ENCODE results near the gene MXI1. TPM values are rescaled to one million over a fixed set of nuclear protein-coding genes. Genes with fewer than 3 reads are reported as not detected.
A peak's percentile ranks its signal among the peaks of the same experiment; 100 is the strongest.

Gene MXI1
- total RNA-seq, 1 experiment from 2014 or later, result 25.8 TPM

DNA sequence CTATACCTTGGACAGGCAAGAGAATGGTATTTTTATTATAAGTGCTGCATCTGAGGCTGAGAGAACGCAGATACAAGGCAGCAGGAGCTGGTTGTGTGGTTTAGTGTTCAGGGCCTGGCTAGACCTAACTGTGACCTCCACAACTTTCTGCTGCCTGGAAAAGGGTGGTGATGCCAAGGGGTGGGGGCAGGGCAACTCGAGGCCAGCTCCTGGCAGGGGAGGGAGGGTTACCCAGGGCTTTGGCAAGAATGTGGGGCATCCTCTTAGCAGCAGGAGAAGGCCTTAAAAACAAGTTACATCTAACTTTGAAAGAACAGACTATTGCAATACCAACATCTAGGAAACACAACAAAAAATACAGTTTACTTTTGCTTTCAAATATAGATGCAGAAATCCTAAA lies 13.0 kb downstream of the MXI1 start:
- Histone ChIP-seq H3K9me3 (ENCODE audit: insufficient read depth, low read depth) (no peaks in the 10 kb centered on the region), H3K9me2 (ENCODE audit: insufficient read depth) (no peaks in the 10 kb centered on the region), H3K4me3 (no peak overlapping the region), H3K4me2 (no peak overlapping the region), H2AFZ (no peak overlapping the region), H3K27ac (no peak overlapping the region), H3K4me1 (replicated peaks; ENCODE audit: insufficient read depth) (peaks cover 15% of the 10 kb centered on the region), H3K36me3 (ENCODE audit: low read depth) (no peaks in the 10 kb centered on the region), H4K20me1 (ENCODE audit: insufficient read depth) (no peaks in the 10 kb centered on the region), H3K79me2 (ENCODE audit: low read depth) (no peaks in the 10 kb centered on the region), H3F3A (ENCODE audit: insufficient read depth, low read depth) (peaks cover 3% of the 10 kb centered on the region; the same call in 1 of the 2 replicates), H3K27me3 (ENCODE audit: insufficient read depth, low read depth) (no peaks in the 10 kb centered on the region)
- DNase-seq, result no peak
- ChIA-PET POLR2A (ENCODE audit: unreplicated experiment) (no interaction called here), CTCF (no interaction called here)
- BruUV-seq (replicated peaks), result no TSS peak
- intact Hi-C loops (cut with micrococcal nuclease; ENCODE audit: unreplicated experiment), result no loop called here
- no peak for TF ChIP-seq EZH2 (IDR thresholded peaks at IDR 0.05; ENCODE audit: low read depth)

DNA sequence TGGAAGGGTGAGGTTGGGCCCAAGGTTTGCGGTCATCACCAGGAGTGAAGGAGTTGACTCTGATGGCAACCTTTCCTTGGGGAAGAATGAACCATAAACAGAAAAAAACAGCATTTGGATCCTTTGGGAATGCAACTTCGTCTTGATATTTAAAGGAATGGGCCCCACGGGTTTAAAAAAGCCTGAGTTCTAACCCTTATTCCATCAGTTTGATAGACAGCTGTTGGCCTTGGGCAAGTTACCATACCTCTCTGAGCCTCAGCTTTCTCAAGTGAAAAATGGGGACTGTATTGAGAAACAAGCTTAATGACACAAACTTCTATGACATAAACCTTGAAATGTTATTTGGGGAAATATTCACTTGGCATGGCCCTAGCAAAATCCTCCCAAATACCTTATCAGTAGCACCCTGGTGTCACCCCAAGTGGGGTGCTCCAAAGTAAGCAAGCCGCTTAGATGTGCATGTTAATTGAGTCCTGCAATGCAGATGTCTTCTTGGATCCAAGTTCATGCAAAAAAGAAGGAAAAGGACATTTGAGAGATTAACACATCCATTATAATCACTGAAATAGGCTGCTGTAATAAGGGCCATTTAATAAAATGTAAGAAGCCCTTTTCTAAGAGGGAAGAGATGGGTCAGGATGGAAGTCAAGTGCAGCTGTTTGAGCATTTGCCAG lies 13.8 kb downstream of the MXI1 start:
- Histone ChIP-seq H3K4me1 (replicated peaks; ENCODE audit: insufficient read depth) (peaks cover 15% of the 10 kb centered on the region), H3K79me2 (ENCODE audit: low read depth) (no peaks in the 10 kb centered on the region), H3K27ac (no peak overlapping the region), H3K9me2 (ENCODE audit: insufficient read depth) (no peaks in the 10 kb centered on the region), H2AFZ (peak overlapping the region; percentile 64; the same call in 1 of the 2 replicates), H3K36me3 (ENCODE audit: low read depth) (no peaks in the 10 kb centered on the region), H3K9me3 (ENCODE audit: insufficient read depth, low read depth) (no peaks in the 10 kb centered on the region), H3F3A (ENCODE audit: insufficient read depth, low read depth) (peaks cover 3% of the 10 kb centered on the region; the same call in 1 of the 2 replicates), H3K4me2 (peak overlapping the region; percentile 76), H3K27me3 (ENCODE audit: insufficient read depth, low read depth) (no peaks in the 10 kb centered on the region), H4K20me1 (ENCODE audit: insufficient read depth) (no peaks in the 10 kb centered on the region), H3K4me3 (peak overlapping the region; percentile 41; the same call in 1 of the 2 replicates)
- POLR2A ChIA-PET (ENCODE audit: unreplicated experiment), result interaction anchor here (0.7 kb wide), 2 partner anchors 18 to 80 kb away, joined by 14 to 22 read pairs; no protein-coding TSS in a partner anchor
- TF ChIP-seq, protein P1, sequence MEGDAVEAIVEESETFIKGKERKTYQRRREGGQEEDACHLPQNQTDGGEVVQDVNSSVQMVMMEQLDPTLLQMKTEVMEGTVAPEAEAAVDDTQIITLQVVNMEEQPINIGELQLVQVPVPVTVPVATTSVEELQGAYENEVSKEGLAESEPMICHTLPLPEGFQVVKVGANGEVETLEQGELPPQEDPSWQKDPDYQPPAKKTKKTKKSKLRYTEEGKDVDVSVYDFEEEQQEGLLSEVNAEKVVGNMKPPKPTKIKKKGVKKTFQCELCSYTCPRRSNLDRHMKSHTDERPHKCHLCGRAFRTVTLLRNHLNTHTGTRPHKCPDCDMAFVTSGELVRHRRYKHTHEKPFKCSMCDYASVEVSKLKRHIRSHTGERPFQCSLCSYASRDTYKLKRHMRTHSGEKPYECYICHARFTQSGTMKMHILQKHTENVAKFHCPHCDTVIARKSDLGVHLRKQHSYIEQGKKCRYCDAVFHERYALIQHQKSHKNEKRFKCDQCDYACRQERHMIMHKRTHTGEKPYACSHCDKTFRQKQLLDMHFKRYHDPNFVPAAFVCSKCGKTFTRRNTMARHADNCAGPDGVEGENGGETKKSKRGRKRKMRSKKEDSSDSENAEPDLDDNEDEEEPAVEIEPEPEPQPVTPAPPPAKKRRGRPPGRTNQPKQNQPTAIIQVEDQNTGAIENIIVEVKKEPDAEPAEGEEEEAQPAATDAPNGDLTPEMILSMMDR (conservative IDR thresholded peaks at IDR 0.05), result no peak
- no peak for TF ChIP-seq EZH2 (IDR thresholded peaks at IDR 0.05; ENCODE audit: low read depth)
- CTCF ChIA-PET, result interaction anchor here (0.8 to 0.9 kb wide), 2 partner anchors 11 to 78 kb away, joined by 3 read pairs; no protein-coding TSS in a partner anchor
- no peak for DNase-seq
- no TSS peak for BruUV-seq (replicated peaks)
- intact Hi-C loops (cut with micrococcal nuclease; ENCODE audit: unreplicated experiment), result no loop called here

DNA sequence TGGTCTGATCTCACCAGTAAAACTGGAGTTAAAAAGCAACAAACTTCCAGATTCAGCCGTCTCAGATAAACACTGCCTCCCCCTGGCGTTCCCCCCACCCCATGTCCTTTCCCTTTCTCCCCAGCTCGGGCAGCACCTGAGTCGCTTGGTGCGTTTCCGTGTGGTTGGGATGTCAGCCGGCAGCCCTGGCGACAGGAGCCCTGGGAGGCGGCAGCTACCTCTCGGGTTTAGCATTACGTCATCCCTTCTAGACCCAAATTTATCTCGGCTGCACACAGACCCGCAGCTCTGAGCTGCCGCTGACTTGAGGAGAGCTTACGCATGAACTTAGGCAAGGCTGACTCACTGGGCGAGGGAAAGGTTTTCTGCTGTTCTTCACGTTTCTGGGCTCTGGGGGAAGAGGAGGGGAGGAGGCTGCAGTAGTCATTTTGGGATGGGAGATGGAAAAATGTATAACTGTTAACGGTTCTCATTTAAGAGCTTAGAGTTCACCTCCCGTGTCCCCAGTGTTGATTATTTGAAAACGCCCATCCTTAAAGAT lies 14.4 kb downstream of the MXI1 start:
- Histone ChIP-seq H4K20me1 (ENCODE audit: insufficient read depth) (no peaks in the 10 kb centered on the region), H3K9me3 (ENCODE audit: insufficient read depth, low read depth) (no peaks in the 10 kb centered on the region), H3K79me2 (ENCODE audit: low read depth) (no peaks in the 10 kb centered on the region), H3K36me3 (ENCODE audit: low read depth) (no peaks in the 10 kb centered on the region), H3F3A (ENCODE audit: insufficient read depth, low read depth) (peaks cover 3% of the 10 kb centered on the region; the same call in 1 of the 2 replicates), H3K27me3 (ENCODE audit: insufficient read depth, low read depth) (no peaks in the 10 kb centered on the region), H3K27ac (no peak overlapping the region), H2AFZ (peak overlapping the region; percentile 64; the same call in 1 of the 2 replicates), H3K4me2 (peak overlapping the region; percentile 76), H3K9me2 (ENCODE audit: insufficient read depth) (no peaks in the 10 kb centered on the region), H3K4me3 (peak overlapping the region; percentile 41; the same call in 1 of the 2 replicates), H3K4me1 (replicated peaks; ENCODE audit: insufficient read depth) (peaks cover 15% of the 10 kb centered on the region)
- CTCF ChIA-PET, result interaction anchor here (0.8 to 0.9 kb wide), 2 partner anchors 12 to 78 kb away, joined by 3 read pairs; no protein-coding TSS in a partner anchor
- DNase-seq, result peak; percentile 50 to 86
- POLR2A ChIA-PET (ENCODE audit: unreplicated experiment), result interaction anchor here (0.6 to 0.7 kb wide), 3 partner anchors 18 to 81 kb away, joined by 3 to 22 read pairs (median 14); no protein-coding TSS in a partner anchor
- no peak for TF ChIP-seq EZH2 (IDR thresholded peaks at IDR 0.05; ENCODE audit: low read depth)
- TF ChIP-seq, protein P1 (conservative IDR thresholded peaks at IDR 0.05), result no peak
- no TSS peak for BruUV-seq (replicated peaks)
- intact Hi-C loops (cut with micrococcal nuclease; ENCODE audit: unreplicated experiment), result no loop called here

Measured in PC-9 (cell line).